ENCODE results near the gene XXYLT1.

The XXYLT1 gene

DNA sequence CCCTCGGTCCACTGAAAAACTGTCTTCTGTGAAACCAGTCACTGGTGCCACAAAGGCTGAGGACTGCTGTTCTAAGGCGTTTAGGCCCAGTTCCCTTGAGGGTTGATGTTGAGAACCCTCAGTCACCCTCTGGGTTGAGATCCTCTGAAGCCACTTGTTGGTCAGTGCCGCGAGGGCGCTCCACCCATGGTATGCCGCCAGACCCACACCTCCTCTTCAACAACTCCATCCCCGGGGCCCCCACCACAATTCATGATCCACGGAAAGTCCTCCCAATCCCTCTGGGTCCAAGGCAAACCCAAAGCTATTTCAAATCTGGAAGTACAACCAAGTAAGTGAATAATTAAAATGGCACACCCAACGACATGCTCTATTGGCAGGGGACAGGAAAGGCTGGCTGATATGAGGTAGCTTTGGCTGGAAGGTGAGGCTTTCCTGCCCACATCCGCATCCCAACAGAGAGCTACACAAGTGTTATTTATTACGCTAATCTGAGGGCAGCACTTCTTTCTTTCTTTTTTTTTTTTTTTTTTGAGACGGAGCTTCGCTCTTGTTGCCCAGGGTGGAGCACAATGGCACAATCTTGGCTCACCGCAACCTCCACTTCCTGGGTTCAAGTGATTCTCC is 58.1 kb downstream of the XXYLT1 start:
- ATAC-seq = no peak
- TF ChIP-seq ZFP30 (CRISPR knock-in tag; IDR thresholded peaks at IDR 0.05) (no peak), SNAI2 (CRISPR knock-in tag; IDR thresholded peaks at IDR 0.05) (no peak), PPARA (CRISPR knock-in tag; IDR thresholded peaks at IDR 0.05; ENCODE audit: borderline replicate concordance) (no peak), ARNTL (CRISPR knock-in tag; IDR thresholded peaks at IDR 0.05; ENCODE audit: borderline replicate concordance, low read depth) (no peak), CSDC2 (CRISPR knock-in tag; IDR thresholded peaks at IDR 0.05) (no peak), TOX (CRISPR knock-in tag; IDR thresholded peaks at IDR 0.05; ENCODE audit: borderline replicate concordance) (no peak), ZC3H10 (CRISPR knock-in tag; IDR thresholded peaks at IDR 0.05) (no peak), ZFP3 (CRISPR knock-in tag; IDR thresholded peaks at IDR 0.05) (no peak), TCF4 (CRISPR knock-in tag; IDR thresholded peaks at IDR 0.05; ENCODE audit: borderline replicate concordance) (no peak), ZNF70 (CRISPR knock-in tag; IDR thresholded peaks at IDR 0.05) (no peak), ISL1 (CRISPR knock-in tag; IDR thresholded peaks at IDR 0.05) (no peak), OSR1 (CRISPR knock-in tag; IDR thresholded peaks at IDR 0.05) (no peak), BACH2 (CRISPR knock-in tag; IDR thresholded peaks at IDR 0.05; ENCODE audit: borderline replicate concordance) (no peak), TSHZ2 (CRISPR knock-in tag; IDR thresholded peaks at IDR 0.05) (no peak), ZNF565 (CRISPR knock-in tag; conservative IDR thresholded peaks at IDR 0.05; ENCODE audit: low read depth) (no peak), POU6F1 (CRISPR knock-in tag; IDR thresholded peaks at IDR 0.05; ENCODE audit: borderline replicate concordance, low read depth) (no peak), RARB (CRISPR knock-in tag; IDR thresholded peaks at IDR 0.05) (no peak), ESRRG (CRISPR knock-in tag; IDR thresholded peaks at IDR 0.05) (no peak)
- TF ChIP-seq, protein P1, sequence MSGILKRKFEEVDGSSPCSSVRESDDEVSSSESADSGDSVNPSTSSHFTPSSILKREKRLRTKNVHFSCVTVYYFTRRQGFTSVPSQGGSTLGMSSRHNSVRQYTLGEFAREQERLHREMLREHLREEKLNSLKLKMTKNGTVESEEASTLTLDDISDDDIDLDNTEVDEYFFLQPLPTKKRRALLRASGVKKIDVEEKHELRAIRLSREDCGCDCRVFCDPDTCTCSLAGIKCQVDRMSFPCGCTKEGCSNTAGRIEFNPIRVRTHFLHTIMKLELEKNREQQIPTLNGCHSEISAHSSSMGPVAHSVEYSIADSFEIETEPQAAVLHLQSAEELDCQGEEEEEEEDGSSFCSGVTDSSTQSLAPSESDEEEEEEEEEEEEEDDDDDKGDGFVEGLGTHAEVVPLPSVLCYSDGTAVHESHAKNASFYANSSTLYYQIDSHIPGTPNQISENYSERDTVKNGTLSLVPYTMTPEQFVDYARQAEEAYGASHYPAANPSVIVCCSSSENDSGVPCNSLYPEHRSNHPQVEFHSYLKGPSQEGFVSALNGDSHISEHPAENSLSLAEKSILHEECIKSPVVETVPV (CRISPR knock-in tag; IDR thresholded peaks at IDR 0.05) = no peak
- TF ChIP-seq, protein P2, sequence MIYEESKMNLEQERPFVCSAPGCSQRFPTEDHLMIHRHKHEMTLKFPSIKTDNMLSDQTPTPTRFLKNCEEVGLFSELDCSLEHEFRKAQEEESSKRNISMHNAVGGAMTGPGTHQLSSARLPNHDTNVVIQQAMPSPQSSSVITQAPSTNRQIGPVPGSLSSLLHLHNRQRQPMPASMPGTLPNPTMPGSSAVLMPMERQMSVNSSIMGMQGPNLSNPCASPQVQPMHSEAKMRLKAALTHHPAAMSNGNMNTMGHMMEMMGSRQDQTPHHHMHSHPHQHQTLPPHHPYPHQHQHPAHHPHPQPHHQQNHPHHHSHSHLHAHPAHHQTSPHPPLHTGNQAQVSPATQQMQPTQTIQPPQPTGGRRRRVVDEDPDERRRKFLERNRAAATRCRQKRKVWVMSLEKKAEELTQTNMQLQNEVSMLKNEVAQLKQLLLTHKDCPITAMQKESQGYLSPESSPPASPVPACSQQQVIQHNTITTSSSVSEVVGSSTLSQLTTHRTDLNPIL (CRISPR knock-in tag; IDR thresholded peaks at IDR 0.05; ENCODE audit: low read depth) = no peak

DNA sequence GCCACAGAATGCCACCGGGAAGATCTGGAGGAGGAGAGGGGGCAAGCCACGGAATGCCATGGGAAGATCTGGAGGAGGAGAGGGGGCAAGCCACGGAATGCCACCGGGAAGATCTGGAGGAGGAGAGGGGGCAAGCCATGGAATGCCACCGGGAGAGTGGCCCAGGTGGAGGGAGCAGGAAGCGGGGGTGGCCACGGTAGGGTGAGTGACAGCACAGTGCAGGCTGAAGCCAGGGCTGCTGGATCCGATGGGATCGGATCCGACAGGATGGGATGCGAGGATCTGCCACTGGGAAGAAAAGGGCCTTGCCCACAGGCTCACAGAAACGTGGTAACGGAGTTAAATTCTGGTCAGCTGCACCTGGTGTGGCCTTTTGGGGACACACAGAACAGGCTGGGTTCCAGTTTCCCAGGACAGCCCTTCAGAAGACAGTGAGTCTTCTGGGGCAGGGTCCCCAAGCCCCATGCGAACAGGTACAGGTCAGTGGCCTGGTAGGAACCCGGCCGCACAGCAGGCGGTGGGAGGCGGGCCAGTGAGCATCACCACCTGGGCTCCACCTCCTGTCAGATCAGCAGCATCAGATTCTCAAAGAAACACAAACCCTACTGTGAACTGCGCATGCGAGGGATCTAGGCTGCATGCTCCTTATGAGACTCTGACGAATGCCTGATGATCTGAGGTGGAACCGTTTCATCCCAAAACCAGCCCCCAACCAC is 58.8 kb downstream of the XXYLT1 start:
- no peak for ATAC-seq
- TF ChIP-seq GLIS3 (CRISPR knock-in tag; IDR thresholded peaks at IDR 0.05) = no peak
- no peak for TF ChIP-seq BACH2 (CRISPR knock-in tag; IDR thresholded peaks at IDR 0.05; ENCODE audit: borderline replicate concordance)
- TF ChIP-seq PATZ1 (CRISPR knock-in tag; IDR thresholded peaks at IDR 0.05; ENCODE audit: borderline replicate concordance) = no peak
- TF ChIP-seq RARB (CRISPR knock-in tag; IDR thresholded peaks at IDR 0.05) = no peak
- no peak for TF ChIP-seq ZFP30 (CRISPR knock-in tag; IDR thresholded peaks at IDR 0.05)
- no peak for TF ChIP-seq PPARA (CRISPR knock-in tag; IDR thresholded peaks at IDR 0.05; ENCODE audit: borderline replicate concordance)
- no peak for TF ChIP-seq OSR1 (CRISPR knock-in tag; IDR thresholded peaks at IDR 0.05)
- TF ChIP-seq ZNF565 (CRISPR knock-in tag; conservative IDR thresholded peaks at IDR 0.05; ENCODE audit: low read depth) = no peak
- TF ChIP-seq, protein P1 (CRISPR knock-in tag; IDR thresholded peaks at IDR 0.05) = no peak
- no peak for TF ChIP-seq SNAI2 (CRISPR knock-in tag; IDR thresholded peaks at IDR 0.05)
- TF ChIP-seq POU6F1 (CRISPR knock-in tag; IDR thresholded peaks at IDR 0.05; ENCODE audit: borderline replicate concordance, low read depth) = no peak
- no peak for TF ChIP-seq ZFP3 (CRISPR knock-in tag; IDR thresholded peaks at IDR 0.05)
- TF ChIP-seq, protein P2 (CRISPR knock-in tag; IDR thresholded peaks at IDR 0.05; ENCODE audit: low read depth) = no peak
- no peak for TF ChIP-seq ZC3H10 (CRISPR knock-in tag; IDR thresholded peaks at IDR 0.05)
